Astrocyte of the cerebellum (primary cell): Measurements from ENCODE around the gene DTYMK.

Source experiments
- DNase-seq: peaks from one replicate; pipeline ENCODE4 v3.0.0-alpha.2; 2011; ENCODE audit warnings: low read depth
- H3K4me3 ChIP-seq: 2 replicates; pipeline ENCODE4 v1.5.1; 2011; ENCODE audit warnings: mild to moderate bottlenecking, low read depth, low read length, moderate library complexity
- in situ Hi-C: cut with HindIII; loops from 2 replicates; pipeline ENCODE4 v1.10.0; 2017; ENCODE audit warnings: low sequenced_read_pairs
- TF ChIP-seq, protein P1 (sequence below): IDR thresholded peaks from 2 replicates; pipeline ENCODE4 v1.5.1; 2012; ENCODE audit warnings: low read length, low read depth, moderate library complexity, mild to moderate bottlenecking; ENCODE audit errors: missing control alignments

Gene DTYMK

DNA sequence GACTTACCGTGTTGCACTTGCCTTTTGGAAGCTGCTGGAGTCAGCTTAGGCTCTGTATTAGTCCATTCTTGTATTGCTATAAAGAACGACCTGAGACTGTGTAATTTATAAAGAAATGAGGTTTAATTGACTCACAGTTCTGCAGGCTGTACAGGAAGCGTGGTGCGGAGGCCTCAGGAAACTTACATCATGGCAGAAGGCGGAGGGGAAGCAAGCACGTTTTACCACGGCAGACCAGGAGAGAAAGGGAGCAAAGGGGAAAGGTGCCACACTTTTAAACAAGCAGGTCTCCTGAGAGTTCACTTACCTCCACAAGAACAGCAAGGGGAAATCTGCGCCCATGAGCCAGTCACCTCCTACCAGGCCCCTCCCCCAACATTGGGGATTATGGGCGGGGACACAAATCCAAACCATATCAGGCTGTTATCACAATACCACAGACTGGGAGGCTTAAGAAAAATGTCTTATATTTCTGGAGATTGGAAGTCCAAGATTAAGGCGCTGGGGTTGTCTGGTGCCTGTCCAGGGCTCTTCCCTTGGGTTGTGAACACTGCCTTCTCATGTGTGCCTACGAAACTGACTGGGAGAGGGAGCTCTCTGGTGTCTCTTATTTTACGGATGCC, 44.2 kb upstream of the DTYMK start:
- no peak overlapping the region for H3K4me3 ChIP-seq
- TF ChIP-seq, protein P1, sequence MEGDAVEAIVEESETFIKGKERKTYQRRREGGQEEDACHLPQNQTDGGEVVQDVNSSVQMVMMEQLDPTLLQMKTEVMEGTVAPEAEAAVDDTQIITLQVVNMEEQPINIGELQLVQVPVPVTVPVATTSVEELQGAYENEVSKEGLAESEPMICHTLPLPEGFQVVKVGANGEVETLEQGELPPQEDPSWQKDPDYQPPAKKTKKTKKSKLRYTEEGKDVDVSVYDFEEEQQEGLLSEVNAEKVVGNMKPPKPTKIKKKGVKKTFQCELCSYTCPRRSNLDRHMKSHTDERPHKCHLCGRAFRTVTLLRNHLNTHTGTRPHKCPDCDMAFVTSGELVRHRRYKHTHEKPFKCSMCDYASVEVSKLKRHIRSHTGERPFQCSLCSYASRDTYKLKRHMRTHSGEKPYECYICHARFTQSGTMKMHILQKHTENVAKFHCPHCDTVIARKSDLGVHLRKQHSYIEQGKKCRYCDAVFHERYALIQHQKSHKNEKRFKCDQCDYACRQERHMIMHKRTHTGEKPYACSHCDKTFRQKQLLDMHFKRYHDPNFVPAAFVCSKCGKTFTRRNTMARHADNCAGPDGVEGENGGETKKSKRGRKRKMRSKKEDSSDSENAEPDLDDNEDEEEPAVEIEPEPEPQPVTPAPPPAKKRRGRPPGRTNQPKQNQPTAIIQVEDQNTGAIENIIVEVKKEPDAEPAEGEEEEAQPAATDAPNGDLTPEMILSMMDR = no peak
- in situ Hi-C loops = no loop called here
- DNase-seq = no peak

DNA sequence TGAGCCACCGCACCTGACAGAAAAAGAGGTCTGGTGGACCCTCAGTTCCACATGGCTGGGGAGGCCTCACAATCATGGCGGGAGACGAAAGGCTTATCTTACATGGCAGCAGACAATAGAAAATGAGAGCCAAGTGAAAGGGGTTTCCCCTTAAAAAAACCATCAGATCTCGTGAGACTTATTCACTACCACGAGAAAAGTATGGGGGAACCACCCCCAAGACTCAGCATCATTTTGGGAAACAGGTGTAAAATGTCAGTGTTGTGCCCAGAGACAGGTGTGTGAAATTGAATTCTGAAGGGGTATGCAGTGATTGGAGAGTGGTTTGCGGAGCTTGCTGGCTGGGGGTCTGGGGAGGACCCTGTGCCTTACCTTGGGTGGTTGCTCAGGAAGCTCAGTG, 43.3 kb upstream of the DTYMK start:
- no peak for DNase-seq
- no peak overlapping the region for H3K4me3 ChIP-seq
- TF ChIP-seq, protein P1 = no peak
- in situ Hi-C loops = loop anchor here (10.0 kb wide), 1 partner anchor 55 kb away; no protein-coding TSS in a partner anchor

GRCh38 chr2:241728627-241729026, 42.0 kb upstream of the DTYMK start:
- no peak overlapping the region for H3K4me3 ChIP-seq
- in situ Hi-C loops = loop anchor here (10.0 kb wide), 1 partner anchor 54 kb away; no protein-coding TSS in a partner anchor
- DNase-seq = no peak
- TF ChIP-seq, protein P1 = no peak

DNA sequence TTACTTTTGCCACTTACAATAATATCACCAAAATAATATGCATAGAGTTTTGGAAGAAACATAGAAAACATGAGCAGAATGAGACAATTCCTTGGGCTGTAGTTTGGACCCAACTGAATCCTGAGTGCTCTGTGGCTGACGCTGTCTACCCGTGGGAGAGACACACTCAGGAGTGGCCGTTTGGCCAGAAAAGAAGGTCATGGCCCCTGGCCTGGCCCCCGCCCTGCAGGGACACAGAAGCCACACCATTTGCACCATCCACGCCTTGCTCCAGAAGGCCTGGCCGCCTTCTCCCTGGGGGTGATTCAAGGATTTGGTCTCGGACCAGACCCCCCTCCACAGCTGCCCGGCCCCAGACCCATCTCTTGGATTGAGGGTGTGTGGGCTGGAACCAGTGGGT, 41.4 kb upstream of the DTYMK start:
- no peak overlapping the region for H3K4me3 ChIP-seq
- TF ChIP-seq, protein P1 = no peak
- no peak for DNase-seq
- in situ Hi-C loops = loop anchor here (10.0 kb wide), 1 partner anchor 53 kb away; no protein-coding TSS in a partner anchor

DNA sequence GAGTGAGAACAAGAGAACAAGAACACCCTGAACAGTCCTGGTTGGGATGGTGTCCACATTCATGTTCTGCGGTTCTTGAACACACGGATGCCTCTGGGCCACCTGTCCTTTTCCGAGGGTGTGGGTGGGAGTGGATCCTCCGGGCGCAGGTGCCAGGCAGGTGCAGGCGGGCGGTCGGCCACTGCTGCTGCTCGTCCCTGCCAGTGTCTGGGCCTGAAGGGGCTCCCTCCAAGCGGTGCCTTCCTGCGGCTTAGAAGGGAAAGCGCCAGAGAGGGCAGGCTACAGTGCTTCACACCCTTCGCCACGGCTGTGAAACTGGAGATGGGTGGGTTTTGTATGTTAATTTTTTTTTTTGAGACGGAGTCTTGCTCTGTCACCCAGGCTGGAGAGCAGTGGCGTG, 39.8 kb upstream of the DTYMK start:
- DNase-seq = no peak
- TF ChIP-seq, protein P1 = no peak
- in situ Hi-C loops = loop anchor here (10.0 kb wide), 1 partner anchor 52 kb away; no protein-coding TSS in a partner anchor
- no peak overlapping the region for H3K4me3 ChIP-seq

- in situ Hi-C loops = loop anchor here (10.0 kb wide), 1 partner anchor 50 kb away; no protein-coding TSS in a partner anchor
- no peak for DNase-seq
- H3K4me3 ChIP-seq = no peak overlapping the region
- TF ChIP-seq, protein P1 = no peak
Observed at GRCh38 chr2:241724975-241725870, 38.6 kb upstream of the DTYMK start.
